Skeletal muscle cell (primary cell): Measurements from ENCODE around the gene SPSB1.

Source experiments
- DNase-seq: peaks from one replicate; pipeline ENCODE4 v3.0.0-alpha.2; 2010; ENCODE audit warnings: low read depth
- H3K4me3 ChIP-seq: 2 replicates; pipeline ENCODE4 v1.5.1; 2011; ENCODE audit warnings: low read depth, mild to moderate bottlenecking, control low read depth, low read length, moderate library complexity

SPSB1 gene

DNA sequence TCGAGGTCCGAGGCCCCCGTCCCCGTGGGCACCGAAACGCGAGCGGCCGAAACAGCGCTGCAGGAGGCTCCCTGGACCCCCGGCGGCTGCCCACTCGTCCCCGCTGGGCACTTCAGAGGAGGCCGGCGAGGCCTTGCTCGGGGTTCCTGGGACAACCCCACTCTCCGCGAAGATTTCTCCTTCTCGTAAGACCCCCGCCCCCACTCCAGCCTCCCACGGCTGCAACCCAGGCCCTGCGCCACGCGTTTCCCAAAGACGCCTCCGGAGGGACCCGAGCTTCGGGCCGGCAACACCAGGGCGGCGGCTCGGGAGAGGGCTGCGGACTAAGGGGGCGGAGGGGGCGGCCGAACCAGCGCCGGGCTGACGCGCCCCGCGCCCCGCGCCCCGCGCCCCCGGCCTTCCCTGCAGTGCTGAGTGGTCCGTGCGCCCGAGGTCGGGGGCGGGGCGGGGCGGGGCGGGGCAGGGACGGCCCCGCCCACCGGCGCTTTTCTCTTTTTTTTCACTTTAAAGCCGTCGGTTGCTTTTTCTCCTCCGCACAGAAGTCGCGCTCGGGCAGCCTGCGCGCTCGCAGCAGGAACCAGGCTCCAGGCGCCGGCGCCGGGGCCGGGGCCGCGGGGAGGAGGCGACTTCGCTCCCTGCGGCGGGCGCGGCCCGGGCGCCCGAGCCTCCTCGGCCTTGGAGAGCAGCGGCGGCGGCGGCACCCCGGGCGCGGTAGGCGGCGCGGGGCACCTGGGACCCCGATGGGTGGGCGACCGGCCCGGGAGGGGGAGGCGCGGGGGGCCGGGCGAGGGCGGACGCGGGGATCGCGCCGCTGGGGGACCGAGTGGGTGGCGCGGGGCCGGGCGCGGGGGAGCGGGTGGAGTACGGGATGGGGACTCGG is at the start of gene SPSB1:
SPSB1 (plus strand) TSS at position 534 of the 880 bp plus-strand sequence. CDS start 62,998 bp downstream, outside the sequence.
- DNase-seq: no peak
- peak within 1 kb of the TSS; percentile 74 for H3K4me3 ChIP-seq

DNA sequence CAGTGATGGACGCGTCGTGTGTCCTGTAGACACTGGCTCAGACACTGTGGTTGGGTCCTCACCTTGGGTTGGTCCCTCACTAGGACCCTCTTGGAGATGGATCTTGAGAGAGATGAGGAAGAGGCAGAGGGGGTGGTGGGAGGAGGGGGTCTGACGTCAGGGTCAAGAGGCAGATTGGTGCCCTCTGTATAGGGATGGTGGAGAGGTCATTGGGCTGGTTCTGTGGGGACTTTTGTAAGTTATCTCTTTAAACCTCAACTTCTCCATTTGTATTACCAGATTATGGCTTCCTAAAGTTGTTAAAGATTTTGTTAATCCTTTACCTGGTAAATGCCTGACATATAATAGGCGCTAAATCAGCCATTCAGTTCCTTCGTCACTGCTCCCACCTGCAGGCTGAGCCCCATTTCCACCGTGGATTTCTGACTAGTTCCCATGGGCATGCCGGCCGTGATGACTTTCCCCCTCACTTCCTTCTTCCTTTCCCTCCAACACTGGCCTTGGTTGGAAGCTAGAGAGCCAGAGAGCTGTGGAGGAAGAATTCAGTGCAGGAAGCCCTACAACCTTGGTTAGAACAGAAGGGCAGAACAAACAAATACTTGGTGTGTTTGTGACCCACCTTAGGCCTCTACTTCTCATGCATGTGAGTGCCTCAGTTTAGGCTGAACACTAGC is 49.5 kb upstream of the SPSB1 start:
- H3K4me3 ChIP-seq: no peak overlapping the region
- DNase-seq: no peak

DNA sequence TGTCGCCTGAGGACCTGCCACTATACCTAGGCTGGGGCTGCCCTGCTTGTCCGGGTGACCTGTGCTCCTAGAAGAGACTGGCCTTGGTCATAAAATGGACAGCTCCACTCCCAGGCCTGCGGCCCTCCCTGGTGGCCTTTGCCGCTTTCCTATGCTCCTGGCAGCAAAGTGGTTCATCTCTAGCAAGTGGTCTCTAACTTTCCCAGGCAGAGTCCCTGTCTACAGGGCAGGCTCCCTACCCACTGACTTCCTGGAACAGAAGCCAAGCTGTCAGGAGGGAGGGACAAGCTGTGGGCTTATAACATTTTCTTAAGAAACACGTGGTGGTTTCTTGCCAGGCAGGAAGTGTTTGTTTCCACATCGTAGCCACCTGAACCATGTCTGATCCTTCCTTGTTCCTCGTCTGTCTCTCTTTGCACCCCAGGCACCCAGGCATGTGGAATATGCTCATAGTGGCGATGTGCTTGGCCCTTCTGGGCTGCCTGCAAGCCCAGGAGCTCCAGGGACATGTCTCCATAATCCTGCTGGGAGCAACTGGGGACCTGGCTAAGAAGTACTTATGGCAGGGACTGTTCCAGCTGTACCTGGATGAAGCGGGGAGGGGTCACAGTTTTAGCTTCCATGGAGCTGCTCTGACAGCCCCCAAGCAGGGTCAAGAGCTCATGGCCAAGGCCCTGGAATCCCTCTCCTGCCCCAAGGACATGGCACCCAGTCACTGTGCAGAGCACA is 48.0 kb upstream of the SPSB1 start:
- DNase-seq: no peak
- no peak overlapping the region for H3K4me3 ChIP-seq

GRCh38 chr1:9245230-9245619 is 47.5 kb upstream of the SPSB1 start:
- DNase-seq: no peak
- no peak overlapping the region for H3K4me3 ChIP-seq

GRCh38 chr1:9245661-9246060 is 47.0 kb upstream of the SPSB1 start:
- no peak overlapping the region for H3K4me3 ChIP-seq
- DNase-seq: no peak

DNA sequence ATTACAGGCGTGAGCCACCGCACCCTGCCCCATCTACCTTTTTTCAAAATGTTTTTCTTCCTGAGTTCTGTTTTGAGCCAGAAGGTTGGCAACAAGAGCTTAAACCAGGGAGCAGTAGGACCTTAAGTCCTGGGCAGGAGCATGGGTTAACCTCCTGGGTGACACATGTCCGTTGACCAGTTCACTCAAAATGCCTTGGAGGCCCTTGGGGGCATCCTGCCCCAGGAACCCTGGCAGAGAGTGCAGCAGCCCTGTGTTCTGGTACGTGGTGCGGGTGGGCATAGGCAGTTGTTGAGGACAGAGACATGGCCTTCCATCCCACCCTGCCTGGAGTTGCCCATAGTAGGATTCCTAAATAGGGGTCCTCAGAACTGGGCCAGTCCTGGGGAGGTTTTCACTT is 46.5 kb upstream of the SPSB1 start:
- H3K4me3 ChIP-seq: no peak overlapping the region
- DNase-seq: no peak

DNA sequence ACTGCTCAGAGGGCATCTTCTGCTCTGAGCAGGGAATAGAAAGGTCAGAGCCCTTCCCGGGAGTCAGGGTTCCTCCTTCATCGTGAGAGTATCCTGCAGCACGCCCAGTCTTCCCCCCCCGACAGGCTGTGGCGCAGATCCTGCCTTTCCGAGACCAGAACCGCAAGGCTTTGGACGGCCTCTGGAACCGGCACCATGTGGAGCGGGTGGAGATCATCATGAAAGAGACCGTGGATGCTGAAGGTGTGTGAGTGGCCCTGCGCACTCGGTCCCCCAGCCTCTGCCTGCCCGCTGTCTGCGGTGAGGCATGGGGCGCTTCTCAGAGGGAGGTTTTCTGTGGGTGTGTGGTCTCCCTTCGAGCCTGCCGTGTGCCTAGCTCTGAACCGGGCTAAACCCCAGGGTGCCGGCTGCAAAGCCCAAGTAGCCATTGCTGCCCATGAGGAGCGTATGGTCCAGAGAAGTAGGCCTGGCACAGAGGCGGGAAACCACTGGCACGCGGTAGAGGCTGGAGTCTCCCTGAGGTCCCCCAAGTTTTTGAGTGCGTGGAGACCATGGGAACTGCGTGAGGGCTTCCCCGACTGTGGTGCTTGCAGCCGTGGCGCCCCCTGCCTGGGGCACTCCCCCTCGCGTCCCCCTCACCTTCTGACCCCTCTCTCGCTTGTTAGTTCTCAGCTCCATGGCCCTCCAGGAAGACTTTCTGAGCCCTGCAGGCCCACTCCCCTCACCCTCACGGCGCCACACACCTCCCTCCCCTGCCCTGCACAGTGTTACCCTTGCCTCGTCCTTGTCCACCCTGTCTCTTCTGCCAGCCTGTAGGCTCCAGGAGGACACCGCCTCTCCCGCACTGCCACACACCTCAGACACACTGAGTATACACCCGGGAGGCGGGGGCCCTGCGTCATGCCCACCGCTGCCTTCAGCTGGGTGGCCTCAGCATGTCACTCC is 45.6 kb upstream of the SPSB1 start:
- no peak for DNase-seq

GRCh38 chr1:9247894-9248293 is 44.8 kb upstream of the SPSB1 start:
- no peak for DNase-seq
- H3K4me3 ChIP-seq: no peak overlapping the region

More for the DNA sequence above, 45.6 kb upstream of the SPSB1 start:
- no peak overlapping the region for H3K4me3 ChIP-seq

- no peak for DNase-seq
- H3K4me3 ChIP-seq: no peak overlapping the region
Observed at GRCh38 chr1:9248341-9249262, 44.1 kb upstream of the SPSB1 start.

- no peak overlapping the region for H3K4me3 ChIP-seq
- no peak for DNase-seq
Observed at GRCh38 chr1:9249263-9249533, 43.5 kb upstream of the SPSB1 start.

- no peak overlapping the region for H3K4me3 ChIP-seq
- no peak for DNase-seq
Observed at GRCh38 chr1:9249534-9250410, 42.9 kb upstream of the SPSB1 start.

DNA sequence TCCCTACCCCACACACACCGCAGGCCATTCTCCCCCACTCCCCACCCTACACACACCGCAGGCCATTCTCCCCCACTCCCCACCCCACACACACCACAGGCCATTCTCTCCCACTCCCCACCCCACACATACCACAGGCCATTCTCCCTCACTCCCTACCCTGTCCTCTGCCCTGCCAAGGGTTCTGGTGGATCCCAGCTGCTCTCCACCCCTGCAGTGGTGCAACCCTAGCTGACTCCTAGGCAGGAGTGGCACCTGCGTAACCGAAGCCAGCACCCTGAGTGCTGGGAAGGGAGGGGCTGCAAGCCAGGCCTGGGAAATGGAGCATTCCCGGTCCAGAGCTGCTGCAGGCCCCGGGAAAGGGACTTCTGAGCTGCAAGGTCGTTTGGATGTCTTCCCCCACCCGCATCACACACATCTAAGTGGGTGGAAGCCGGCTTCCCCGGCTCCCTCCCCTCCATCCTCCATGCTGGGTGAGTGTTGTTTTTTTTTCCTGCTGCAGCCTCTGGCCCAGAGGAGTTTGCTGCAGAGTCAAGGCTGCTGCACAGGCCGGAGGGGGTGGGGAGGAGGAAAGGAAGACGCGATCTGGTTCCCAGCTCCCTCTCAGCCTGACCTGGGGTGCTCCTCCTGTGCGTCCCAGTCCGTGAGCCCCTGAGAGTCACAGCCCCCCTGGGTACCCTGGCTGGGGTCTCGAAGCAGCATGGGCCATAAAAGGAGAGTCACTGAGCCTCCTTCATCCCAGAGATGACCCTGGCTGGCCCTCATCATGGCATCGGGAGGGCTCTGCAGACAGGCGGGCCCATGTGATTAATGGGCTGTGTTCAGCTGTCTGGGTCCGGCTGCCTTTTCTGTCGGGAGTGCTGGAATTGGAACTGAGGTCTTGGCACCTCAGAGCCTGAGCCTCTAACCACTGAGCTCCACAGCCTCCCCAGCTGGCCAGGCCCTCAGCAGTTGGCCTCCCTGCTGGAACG is 42.0 kb upstream of the SPSB1 start:
- no peak overlapping the region for H3K4me3 ChIP-seq
- no peak for DNase-seq

DNA sequence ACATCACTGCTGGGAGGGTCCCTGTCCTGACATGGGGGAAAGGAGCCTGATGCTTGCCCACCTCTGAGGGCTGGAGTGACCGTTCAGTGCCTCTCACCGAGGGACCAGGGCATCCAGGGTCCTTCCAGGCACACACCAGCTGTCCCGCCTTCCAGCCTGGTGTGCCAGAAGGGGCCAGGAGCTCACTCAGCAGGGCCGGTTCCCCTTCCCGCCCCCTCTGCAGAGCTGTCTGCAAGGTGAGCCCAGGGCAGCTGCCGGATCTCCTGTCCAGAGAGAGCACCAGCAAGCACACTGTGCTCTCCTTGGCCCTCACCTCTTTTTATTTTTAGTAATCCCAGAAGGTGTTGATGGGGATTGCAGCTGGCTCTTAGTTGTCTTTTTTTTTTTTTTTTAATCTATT is 41.2 kb upstream of the SPSB1 start:
- H3K4me3 ChIP-seq: no peak overlapping the region

DNA sequence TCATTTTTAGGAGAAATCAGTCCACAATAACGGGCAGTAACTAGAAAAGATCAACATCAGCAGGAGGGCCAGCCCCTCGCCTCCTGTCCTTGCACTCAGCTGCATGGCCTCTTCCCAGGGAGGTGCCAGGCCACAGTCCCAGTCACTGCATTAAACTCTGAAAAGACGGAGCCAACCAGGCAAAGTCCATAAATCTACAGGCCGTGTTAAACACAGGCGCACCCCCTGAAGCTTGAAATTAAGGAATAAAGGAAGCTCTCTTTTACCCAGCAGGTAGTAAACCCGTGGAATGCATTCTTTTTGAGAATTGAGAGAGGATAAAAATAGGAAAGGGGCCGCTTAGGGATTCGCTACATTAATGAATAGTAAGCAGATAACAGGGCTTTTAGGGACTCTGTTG is 39.7 kb upstream of the SPSB1 start:
- no peak for DNase-seq
- no peak overlapping the region for H3K4me3 ChIP-seq

More for the DNA sequence above, 41.2 kb upstream of the SPSB1 start:
- no peak for DNase-seq

GRCh38 chr1:9253453-9254105 is 39.1 kb upstream of the SPSB1 start:
- H3K4me3 ChIP-seq: no peak overlapping the region
- no peak for DNase-seq

DNA sequence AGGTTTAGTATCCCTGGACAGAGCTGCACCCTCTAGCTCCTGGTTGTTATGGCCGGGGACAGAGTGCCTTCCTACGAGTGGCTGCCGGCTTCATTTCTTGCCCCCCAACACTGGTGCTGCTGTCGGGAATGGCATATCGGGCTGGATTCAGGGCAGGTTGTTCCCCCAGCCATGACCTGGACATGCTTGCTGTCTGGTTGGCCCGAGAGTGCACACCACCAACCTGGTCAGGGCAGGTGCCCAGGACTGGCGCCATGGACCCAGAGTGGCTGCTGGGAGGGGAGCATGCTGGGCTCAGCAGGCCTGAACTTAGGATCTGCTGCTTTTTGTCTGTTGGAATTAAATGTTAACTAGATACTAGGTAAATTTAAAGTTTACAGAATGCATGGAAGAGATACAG is 36.4 kb upstream of the SPSB1 start:
- no peak for DNase-seq
- H3K4me3 ChIP-seq: no peak overlapping the region
